DND-41 (cell line): ENCODE measurements around the gene EFNA3.

ENCODE experiments used
- ATAC-seq: fragments of 200-7000 bp; cut with Tn5 transposase; 3 replicates; pipeline ENCODE4 v1.9.1; 2021; ENCODE audit warnings: low read depth; ENCODE audit not compliant: insufficient read depth
- DNase-seq: peaks from one replicate; pipeline ENCODE4 v3.0.0-alpha.2; 2020
- H2AFZ ChIP-seq: 2 replicates; pipeline ENCODE4 v1.6.0; 2012; ENCODE audit warnings: low read depth, low read length
- H3K27ac ChIP-seq: 2 replicates; pipeline ENCODE4 v1.5.1; 2012; ENCODE audit warnings: low read length, inconsistent platforms
- H3K27me3 ChIP-seq: fragments of 200-600 bp; sonication (generic); 2 replicates; pipeline ENCODE4 v1.6.0; 2012; ENCODE audit warnings: low read length, mild to moderate bottlenecking, inconsistent platforms; ENCODE audit not compliant: insufficient read depth, poor library complexity
- H3K36me3 ChIP-seq: 2 replicates; pipeline ENCODE4 v1.5.1; 2012; ENCODE audit warnings: low read length, inconsistent platforms; ENCODE audit not compliant: insufficient read depth
- H3K4me1 ChIP-seq: 2 replicates; pipeline ENCODE4 v1.5.1; 2012; ENCODE audit warnings: mild to moderate bottlenecking, low read length; ENCODE audit not compliant: insufficient read depth
- H3K4me2 ChIP-seq: 2 replicates; pipeline ENCODE4 v1.6.0; 2012; ENCODE audit warnings: mild to moderate bottlenecking, moderate library complexity, low read length, inconsistent platforms; ENCODE audit not compliant: insufficient read depth
- H3K4me3 ChIP-seq, 2 experiments: fragments of 200-600 bp in 1 of 2; shearing (Covaris generic) in 1 of 2; 2 replicates each; pipeline ENCODE4 v1.5.1; 2012 to 2016; ENCODE audit warnings: inconsistent platforms in 2 of 2, low read length in 2 of 2, mild to moderate bottlenecking in 2 of 2, low read depth in 1 of 2, moderate library complexity in 1 of 2
- H3K79me2 ChIP-seq: 2 replicates; pipeline ENCODE4 v1.6.0; 2012; ENCODE audit warnings: low read length, inconsistent platforms; ENCODE audit not compliant: insufficient read depth
- H3K9ac ChIP-seq: 2 replicates; pipeline ENCODE4 v1.6.0; 2012; ENCODE audit warnings: low read depth, mild to moderate bottlenecking, inconsistent platforms, low read length, moderate library complexity
- H3K9me3 ChIP-seq: 2 replicates; pipeline ENCODE4 v1.5.1; 2012; ENCODE audit warnings: low read length, moderate library complexity, mild to moderate bottlenecking, inconsistent platforms; ENCODE audit not compliant: insufficient read depth, severe bottlenecking
- H4K20me1 ChIP-seq: 2 replicates; pipeline ENCODE4 v1.6.0; 2012; ENCODE audit warnings: low read length; ENCODE audit not compliant: insufficient read depth
- CTCF ChIP-seq: IDR thresholded peaks from 2 replicates; pipeline ENCODE4 v1.5.1; 2012; ENCODE audit warnings: borderline replicate concordance, low read length, moderate library complexity, mild to moderate bottlenecking; ENCODE audit not compliant: poor library complexity, severe bottlenecking; ENCODE audit errors: extremely low read depth
- EZH2 ChIP-seq: IDR thresholded peaks from 3 replicates; pipeline ENCODE4 v1.6.1; 2012; ENCODE audit warnings: borderline replicate concordance, low read depth, mild to moderate bottlenecking, moderate library complexity, low read length, inconsistent platforms; ENCODE audit not compliant: severe bottlenecking

The EFNA3 gene

GRCh38 chr1:155070721-155071569, 7.7 kb upstream of the EFNA3 start:
- H2AFZ ChIP-seq = no peak overlapping the region
- no peaks in the 10 kb centered on the region for H3K4me1 ChIP-seq
- H3K36me3 ChIP-seq = peaks cover 17% of the 10 kb centered on the region; the same call in 1 of the 2 replicates
- H4K20me1 ChIP-seq = peaks cover 10% of the 10 kb centered on the region; the same call in 1 of the 2 replicates
- H3K79me2 ChIP-seq = no peaks in the 10 kb centered on the region
- no peak overlapping the region for H3K4me2 ChIP-seq
- H3K9ac ChIP-seq = no peak overlapping the region
- ATAC-seq = no peak
- no peak for DNase-seq
- H3K27ac ChIP-seq = no peak overlapping the region
- no peak overlapping the region for H3K4me3 ChIP-seq
- TF ChIP-seq CTCF (no peak), EZH2 (no peak)
- H3K9me3 ChIP-seq = no peaks in the 10 kb centered on the region
- H3K27me3 ChIP-seq = peaks cover 4% of the 10 kb centered on the region

GRCh38 chr1:155071701-155072100, 6.9 kb upstream of the EFNA3 start:
- no peak overlapping the region for H3K9ac ChIP-seq
- H3K27me3 ChIP-seq = peaks cover 4% of the 10 kb centered on the region
- DNase-seq (no peak), ATAC-seq (no peak)
- H3K4me3 ChIP-seq = no peak overlapping the region
- no peaks in the 10 kb centered on the region for H3K4me1 ChIP-seq
- peaks cover 6% of the 10 kb centered on the region; the same call in 1 of the 2 replicates for H4K20me1 ChIP-seq
- H2AFZ ChIP-seq = no peak overlapping the region
- no peaks in the 10 kb centered on the region for H3K79me2 ChIP-seq
- TF ChIP-seq CTCF (no peak), EZH2 (no peak)
- no peaks in the 10 kb centered on the region for H3K9me3 ChIP-seq
- no peak overlapping the region for H3K4me2 ChIP-seq
- H3K36me3 ChIP-seq = peaks cover 14% of the 10 kb centered on the region; the same call in 1 of the 2 replicates
- H3K27ac ChIP-seq = no peak overlapping the region

GRCh38 chr1:155072531-155073289, 5.9 kb upstream of the EFNA3 start:
- Histone ChIP-seq H3K9ac (no peak overlapping the region), H3K36me3 (peaks cover 8% of the 10 kb centered on the region; the same call in 1 of the 2 replicates), H3K27me3 (peaks cover 13% of the 10 kb centered on the region), H3K27ac (no peak overlapping the region), H3K4me1 (no peaks in the 10 kb centered on the region), H2AFZ (no peak overlapping the region), H4K20me1 (peaks cover 6% of the 10 kb centered on the region; the same call in 1 of the 2 replicates), H3K79me2 (no peaks in the 10 kb centered on the region), H3K9me3 (no peaks in the 10 kb centered on the region), H3K4me3 (no peak overlapping the region), H3K4me2 (no peak overlapping the region)
- DNase-seq (no peak), ATAC-seq (no peak)
- TF ChIP-seq EZH2 (no peak), CTCF (no peak)
